Spleen (tissue), 7 donors: ENCODE results near the gene TMX4.

Experiments
- POLR2A ChIP-seq, 3 donors: fragments of 450-650 bp; IDR thresholded peaks; one replicate each; pipeline ENCODE4 v1.5.1; 2017; ENCODE audit warnings: antibody characterized with exemption in 3 of 3, mild to moderate bottlenecking in 1 of 3
- TF ChIP-seq, protein P1 (sequence below), 11 experiments: fragments of 200-600 bp in 7 of 11; fragments of 450-650 bp in 4 of 11; sonication (generic) in 4 of 11; IDR thresholded peaks in 8 of 11; conservative IDR thresholded peaks in 3 of 11; 1 replicate in 7 of 11; 2 replicates in 4 of 11; pipeline versions ENCODE4 v1.4.0 to v1.8.0; 2016 to 2021; ENCODE audit warnings: antibody characterized with exemption in 11 of 11, inconsistent platforms in 4 of 11, mild to moderate bottlenecking in 1 of 11
- donor health status: DM: no; HTN: no; CAD: no; lungs with moderate emphysema.
- donor health status: DM: no; HTN: no; CAD: no.
- donor health status: DM: no; HTN: no; CAD: no.

DNA sequence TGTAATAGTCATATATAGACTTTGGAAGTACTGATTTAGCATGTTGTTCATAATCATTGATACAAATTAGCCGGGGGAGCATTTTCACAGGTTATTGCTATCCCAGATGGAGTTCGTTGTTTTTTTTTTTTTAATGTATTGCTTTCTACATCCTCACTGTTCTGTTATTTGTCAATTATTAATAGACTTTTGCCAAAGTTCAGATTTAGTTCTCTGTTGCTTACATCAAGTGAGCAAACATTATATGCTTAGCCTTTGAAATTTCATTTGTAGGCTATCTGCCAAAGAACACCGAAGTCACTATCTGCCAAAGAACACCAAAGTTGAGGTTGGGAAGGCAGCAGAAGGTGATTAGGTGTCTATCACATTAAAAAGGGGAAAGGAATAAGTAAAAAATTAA, 79.2 kb downstream of the TMX4 start, which contains the start of gene HAO1:
- TF ChIP-seq, protein P1, sequence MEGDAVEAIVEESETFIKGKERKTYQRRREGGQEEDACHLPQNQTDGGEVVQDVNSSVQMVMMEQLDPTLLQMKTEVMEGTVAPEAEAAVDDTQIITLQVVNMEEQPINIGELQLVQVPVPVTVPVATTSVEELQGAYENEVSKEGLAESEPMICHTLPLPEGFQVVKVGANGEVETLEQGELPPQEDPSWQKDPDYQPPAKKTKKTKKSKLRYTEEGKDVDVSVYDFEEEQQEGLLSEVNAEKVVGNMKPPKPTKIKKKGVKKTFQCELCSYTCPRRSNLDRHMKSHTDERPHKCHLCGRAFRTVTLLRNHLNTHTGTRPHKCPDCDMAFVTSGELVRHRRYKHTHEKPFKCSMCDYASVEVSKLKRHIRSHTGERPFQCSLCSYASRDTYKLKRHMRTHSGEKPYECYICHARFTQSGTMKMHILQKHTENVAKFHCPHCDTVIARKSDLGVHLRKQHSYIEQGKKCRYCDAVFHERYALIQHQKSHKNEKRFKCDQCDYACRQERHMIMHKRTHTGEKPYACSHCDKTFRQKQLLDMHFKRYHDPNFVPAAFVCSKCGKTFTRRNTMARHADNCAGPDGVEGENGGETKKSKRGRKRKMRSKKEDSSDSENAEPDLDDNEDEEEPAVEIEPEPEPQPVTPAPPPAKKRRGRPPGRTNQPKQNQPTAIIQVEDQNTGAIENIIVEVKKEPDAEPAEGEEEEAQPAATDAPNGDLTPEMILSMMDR (IDR thresholded peaks at IDR 0.05 in 8 of 11, conservative IDR thresholded peaks at IDR 0.05 in 3 of 11): no peak
- no peak for TF ChIP-seq POLR2A (IDR thresholded peaks at IDR 0.05)
